GM18508 (cell line): ENCODE results near the gene UBN2.
"Not testable (repeated sequence)": the region's sequence is repeated elsewhere in the genome, so short reads cannot be mapped to it uniquely, and the experiment has no call there.

Experiments used
- ATAC-seq: cut with Tn5 transposase; IDR thresholded peaks from one replicate; pipeline ENCODE4 v1.9.1; 2021; ENCODE audit warnings: moderate number of reproducible peaks; ENCODE audit not compliant: insufficient read depth, unreplicated experiment

UBN2 gene

DNA sequence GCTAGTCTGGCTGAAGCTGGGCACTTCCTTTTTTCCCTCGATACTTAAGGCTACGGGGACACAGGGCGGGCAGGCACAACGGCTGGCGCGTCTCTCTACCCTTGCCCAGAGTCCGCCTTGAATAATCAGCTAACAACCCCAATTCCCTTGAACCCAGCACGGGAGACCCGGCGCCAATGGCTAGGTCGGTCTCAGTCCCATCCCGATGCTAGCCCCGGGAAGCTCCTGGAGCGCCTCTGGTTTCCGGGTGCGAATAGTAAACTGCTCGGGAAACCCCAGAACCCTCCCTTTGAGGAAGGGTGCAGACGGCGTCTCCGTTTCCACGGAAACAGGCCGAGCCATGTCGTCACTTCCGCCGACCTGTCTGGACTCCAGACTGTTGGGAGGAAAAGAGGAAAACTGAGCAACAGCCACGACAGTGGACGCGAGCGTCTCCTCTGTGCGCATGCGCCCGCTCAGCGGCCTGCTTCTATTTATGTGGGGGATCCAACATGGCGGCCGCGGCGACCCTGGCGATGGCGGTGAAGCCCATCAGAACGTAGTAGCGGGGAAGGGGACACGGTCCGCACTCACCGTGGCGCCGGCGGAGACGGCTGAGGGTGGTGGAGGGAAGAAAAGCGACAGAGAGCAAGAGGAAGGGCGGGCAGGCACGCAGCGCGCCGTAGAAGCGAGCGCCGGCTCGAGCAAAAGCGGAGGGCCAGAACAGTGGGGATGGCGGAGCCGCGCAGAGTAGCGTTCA is at the start of gene UBN2:
TSS of gene UBN2 (plus strand) at position 464 of the 739 bp plus-strand sequence. CDS start at position 712, 248 bp downstream.
- peak; percentile 91 for ATAC-seq

DNA sequence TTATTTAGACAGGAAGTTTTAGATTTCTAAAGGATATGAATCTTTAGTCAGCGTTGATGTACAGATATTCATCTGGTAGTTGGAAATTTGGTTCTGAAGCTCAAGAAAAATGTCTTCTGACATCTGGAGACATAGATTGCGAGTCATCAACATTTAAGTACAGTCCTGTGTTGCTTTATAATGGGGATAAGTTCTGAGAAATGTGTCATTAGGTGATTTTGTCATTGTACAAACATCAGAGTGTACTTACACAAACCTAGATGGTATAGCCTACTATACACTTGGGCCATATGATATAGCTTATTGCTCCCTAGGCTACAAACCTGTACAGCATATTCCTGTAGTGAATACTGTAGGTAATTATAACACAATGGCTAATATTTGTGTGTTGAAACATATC is 49.6 kb upstream of the UBN2 start:
- no peak for ATAC-seq

DNA sequence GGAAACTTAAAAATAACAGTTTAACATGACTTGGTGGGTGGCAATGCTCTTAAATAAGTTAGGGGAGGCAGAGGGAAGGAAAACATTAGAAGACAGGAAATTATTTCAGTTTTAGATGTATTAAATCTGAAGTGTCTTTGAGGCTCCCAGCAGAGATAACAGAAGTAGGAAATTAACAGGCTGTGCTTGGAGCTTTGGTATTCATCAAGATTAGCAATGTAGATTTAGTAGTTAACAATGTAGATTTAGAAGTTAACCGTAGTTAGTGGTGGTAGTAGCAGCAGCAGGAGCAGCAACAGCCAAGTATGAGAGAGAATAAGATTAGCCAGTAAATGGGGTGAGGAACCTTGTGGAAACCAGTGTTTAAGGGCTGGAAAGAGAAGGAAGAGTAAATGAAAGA is 48.7 kb upstream of the UBN2 start:
- no peak for ATAC-seq

DNA sequence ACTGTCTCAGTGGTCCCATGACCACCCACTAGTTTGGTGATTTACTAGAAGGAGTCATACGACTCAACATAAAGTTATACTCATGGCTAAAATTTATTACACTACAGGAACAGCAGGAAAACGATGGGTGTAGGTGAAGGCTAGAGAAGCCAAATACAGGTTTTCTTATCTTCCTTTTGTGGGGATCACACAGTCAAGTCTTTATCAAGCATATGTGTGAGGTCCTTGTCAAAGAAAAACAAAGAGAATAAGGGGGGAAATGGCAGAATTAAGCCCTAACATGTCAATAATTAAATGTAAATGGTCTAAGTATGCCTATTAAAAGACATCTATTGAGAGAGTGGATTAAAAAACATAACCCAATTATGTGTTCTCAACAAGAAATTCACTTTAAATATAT is 47.8 kb upstream of the UBN2 start:
- no peak for ATAC-seq

DNA sequence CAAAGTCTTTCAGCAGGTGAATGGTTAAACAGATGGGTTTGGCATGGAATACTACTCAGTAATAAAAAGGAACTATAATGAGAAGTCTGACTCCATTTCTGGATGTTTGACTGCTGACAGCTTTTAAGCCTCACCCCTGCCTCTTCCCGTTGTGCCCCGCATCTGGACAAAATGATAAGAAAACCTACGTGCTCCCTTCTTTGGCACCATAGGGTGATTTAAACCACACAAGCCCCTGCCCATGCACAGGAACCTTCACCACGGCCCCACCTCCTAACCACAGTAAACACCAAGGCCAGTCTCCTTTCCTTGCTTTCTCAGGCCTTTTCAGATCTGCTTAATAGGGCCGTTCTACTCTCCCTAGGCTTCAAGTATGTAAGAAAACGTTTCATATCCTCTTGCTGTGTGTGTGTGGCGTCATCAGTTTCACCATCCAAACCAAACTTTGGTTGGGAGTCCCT is 47.1 kb upstream of the UBN2 start:
- ATAC-seq, result no peak

DNA sequence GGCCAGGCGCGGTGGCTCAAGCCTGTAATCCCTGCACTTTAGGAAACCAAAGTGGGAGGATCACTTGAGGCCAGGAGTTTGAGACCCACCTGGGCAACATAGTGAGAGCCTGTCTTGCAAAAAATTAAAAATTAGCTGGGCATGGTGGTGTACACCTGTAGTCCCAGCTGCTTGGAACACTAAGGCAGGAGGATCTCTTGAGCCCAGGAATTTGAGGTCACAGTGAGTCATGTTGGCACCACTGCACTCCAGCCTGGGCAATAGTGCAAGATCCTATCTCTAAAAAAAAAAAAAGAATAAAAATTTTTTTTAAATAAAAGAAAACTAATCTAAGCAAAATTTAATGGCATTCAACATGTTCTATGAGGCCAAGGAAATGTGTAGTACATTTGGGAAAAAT is 44.9 kb upstream of the UBN2 start:
- no peak for ATAC-seq

DNA sequence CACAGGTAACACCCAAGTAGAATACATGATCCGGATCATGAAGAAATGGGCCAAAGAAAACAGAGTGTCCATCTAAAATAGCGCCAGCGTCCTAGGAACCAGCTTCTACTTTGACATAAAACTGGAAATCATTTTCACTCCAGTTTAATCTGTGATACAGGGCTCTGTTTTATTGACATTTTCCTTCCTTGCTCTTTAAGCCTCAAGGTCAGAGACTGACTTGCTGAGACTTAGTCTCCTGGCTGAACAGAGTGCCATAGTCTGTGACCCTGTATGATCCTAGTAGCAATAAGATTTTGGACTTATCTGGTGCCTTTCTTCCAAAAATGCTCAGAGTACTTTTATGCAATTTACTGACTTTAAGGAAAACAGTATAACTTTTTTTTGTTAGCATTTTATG is 41.7 kb upstream of the UBN2 start:
- no peak for ATAC-seq

DNA sequence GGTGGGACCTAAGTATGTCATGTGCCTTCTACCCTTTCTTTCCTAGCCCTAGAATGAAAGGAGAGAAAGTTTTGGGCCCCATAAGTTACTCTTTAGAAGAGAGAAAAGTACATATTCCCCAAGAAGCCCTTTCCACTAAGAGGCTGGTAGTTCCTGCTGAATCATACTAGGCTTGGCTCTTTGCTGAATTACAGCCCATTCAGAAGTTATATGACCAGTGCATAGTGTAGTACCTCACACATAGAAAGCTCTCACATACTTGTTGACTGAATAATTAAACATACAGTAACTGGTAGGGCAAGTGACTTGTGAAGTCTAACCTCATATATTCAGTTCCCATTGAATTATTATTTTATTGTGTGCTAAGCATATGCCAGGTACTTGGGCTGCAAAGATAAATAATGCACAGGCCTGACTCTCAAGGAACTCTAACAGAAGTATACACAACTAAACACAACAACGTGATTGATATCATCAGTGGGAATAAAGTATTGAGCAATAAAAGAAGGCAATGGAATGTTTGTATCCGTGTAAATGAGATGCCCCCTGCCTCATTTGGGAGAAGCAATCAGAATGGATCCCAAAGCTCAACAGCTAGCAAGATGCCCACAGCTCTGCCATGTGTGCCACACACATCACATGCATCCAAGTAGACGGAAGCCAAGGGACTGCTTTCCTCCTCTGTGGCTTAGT is 38.9 kb upstream of the UBN2 start:
- no peak for ATAC-seq

DNA sequence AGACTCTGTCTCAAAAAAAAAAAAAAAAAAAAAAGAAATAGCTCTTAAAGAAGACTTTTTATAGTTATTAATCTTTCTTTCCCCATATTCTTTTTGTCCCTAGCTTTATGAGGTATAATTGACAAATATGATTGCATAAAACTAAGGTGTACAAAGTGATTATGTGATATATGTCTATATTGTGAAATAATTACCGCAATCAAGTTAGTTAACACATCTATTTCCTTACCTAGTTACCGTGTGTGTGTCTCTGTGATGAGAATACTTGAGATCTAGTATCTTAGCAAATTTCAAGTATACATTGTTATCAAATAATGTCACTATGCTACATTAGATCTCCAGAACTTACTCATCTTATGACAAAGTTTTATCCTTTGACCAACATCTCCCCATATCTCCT is 30.7 kb upstream of the UBN2 start:
- ATAC-seq, result no peak

DNA sequence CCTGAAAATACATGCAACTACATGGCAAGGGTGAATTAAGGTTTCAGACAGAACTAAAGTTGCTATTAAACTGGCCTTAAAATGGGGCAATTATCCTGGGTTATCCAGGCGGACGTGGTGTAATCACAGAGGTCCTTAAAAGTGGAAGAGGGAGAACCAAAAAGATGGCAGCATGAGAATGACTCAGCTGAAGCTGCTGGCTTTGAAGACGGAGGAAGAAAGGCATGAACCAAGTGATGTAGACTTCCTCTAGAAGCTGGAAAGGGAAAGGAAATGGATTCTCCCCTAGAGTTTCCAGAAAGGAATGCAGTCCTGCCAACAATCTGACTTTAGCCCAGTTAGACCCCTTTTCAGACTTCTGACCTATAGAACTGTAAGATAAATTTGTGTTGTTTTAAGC is 27.0 kb upstream of the UBN2 start:
- ATAC-seq, result no peak

DNA sequence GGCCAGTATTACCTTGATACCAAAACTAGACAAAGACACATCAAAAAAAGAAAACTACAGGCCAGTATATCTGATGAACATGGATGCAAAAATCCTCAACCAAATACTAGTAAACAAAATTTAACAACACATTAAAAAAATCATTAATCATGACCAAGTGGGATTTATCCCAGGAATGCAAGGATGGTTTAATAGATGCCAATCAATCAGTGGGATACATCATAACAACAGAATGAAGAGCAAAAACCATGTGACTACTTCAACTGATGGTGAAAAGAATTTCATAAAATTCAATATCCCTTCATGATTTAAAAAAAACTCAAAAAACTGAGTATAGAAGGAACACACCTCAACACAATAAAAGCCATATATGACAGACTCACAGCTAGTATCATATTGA is 25.2 kb upstream of the UBN2 start:
- ATAC-seq, result no peak

DNA sequence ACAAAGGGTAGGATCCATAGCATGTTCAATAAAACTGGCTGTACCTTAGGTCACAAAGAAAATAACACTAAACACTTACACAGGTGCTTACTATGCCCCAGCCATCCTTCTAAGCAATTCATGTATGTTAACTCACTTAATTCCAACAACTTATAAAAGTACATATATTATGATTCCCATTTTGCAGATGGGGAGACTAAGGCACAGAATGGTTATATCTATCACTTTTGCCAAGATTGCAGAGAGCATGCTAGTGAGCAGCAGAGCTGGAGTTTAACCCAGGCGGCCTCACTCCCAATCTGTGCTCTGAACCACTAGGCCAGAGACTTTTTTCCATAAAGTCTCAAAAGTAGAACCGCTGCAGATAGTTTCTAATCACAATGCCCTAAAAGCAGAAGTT is 18.9 kb upstream of the UBN2 start:
- no peak for ATAC-seq

DNA sequence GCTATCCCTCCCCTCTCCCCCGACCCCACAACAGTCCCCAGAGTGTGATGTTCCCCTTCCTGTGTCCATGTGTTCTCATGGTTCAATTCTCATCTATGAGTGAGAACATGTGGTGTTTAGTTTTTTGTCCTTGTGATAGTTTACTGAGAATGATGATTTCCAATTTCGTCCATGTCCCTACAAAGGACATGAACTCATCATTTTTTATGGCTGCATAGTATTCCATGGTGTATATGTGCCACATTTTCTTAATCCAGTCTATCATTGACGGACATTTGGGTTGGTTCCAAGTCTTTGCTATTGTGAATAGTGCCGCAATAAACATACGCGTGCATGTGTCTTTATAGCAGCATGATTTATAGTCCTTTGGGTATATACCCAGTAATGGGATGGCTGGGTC is 17.5 kb upstream of the UBN2 start:
- not testable (repeated sequence) for ATAC-seq

DNA sequence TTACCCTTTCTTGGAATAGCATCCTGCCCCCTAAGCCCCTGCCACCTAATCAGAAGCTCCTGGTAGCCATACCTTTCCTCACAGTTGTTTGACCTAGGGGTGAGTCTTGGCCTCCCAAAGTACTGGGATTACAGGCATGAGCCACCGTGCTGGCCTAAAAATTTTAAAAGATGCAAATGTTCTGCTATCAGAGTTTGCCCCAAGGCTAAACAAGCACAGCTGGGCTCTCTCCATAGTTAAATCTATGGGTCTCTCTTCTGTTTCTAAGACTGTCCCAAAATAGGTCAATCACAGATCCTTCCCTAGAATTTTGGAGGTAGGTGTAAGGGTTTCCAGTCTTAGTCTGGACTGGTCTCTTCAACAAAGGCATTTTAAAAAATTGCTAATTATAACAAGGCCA is 12.9 kb upstream of the UBN2 start:
- no peak for ATAC-seq

DNA sequence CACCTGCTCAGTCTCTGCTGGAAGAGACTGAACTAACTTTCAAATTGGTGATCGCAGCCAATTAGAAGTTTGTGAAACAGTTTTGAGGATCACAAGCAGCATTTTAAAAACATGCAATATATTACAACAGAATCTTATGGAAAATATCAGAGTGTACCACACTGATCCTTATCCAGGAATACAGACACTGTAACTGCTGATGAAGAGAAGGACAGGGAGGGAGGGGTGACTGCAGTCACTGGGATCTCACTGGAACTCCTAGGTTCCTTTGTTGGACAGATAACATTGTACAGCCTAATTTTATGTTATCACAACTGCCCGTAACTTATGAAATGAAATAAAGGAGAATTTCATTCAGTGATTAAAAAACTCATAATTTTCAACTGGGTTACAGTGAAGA is 6.8 kb upstream of the UBN2 start:
- no peak for ATAC-seq

DNA sequence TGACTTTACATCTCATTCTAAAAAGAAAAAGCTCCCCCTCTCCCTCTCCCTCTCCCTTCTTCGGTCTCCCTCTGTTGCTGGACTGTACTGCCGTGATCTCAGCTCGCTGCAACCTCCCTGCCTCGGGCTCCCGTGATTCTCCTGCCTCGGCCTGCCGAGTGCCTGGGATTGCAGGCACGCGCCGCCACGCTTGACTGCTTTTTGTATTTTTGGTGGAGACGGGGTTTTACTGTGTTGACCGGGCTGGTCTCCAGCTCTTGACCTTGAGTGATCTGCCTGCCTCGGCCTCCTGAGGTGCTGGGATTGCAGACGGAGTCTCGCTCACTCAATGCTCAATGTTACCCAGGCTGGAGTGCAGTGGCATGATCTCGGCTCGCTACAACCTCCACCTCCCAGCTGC is 6.2 kb upstream of the UBN2 start:
- ATAC-seq, result not testable (repeated sequence)

DNA sequence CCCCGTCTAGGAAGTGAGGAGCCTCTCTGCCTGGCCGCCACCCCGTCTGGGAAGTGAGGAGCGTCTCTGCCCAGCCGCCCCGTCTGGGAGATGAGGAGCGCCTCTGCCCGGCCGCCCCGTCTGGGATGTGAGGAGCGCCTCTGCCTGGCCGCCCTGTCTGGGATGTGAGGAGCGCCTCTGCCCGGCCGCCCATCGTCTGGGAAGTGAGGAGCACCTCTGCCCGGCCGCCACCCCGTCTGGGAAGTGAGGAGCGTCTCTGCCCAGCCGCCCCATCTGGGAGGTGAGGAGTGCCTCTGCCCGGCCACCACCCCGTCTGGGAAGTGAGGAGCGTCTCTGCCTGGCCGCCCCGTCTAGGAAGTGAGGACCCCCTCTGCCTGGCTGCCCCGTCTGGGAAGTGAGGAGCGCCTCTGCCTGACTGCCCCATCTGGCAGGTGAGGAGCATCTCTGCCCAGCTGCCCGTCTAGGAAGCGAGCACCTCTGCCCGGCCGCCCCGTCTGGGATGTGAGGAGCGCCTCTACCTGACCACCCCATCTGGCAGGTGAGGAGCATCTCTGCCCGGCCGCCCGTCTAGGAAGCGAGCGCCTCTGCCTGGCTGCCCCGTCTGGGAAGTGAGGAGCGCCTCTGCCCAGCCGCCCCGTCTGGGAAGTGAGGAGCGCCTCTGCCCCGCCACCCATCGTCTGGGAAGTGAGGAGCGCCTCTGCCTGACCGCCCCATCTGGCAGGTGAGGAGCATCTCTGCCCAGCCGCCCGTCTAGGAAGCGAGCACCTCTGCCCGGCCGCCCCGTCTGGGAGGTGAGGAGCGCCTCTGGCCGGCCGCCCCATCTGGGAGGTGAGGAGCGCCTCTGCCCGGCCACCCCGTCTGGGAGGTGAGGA is 5.5 kb upstream of the UBN2 start:
- not testable (repeated sequence) for ATAC-seq

DNA sequence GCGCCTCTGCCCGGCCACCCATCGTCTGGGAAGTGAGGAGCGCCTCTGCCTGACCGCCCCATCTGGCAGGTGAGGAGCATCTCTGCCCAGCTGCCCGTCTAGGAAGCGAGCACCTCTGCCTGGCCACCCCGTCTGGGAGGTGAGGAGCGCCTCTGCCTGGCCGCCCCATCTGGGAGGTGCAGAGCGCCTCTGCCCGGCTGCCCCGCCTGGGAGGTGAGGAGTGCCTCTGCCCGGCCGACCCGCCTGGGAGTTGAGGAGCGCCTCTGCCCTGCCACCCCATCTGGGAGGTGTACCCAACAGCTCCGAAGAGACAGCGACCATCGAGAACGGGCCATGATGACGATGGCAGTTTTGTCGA is 4.9 kb upstream of the UBN2 start:
- ATAC-seq, result not testable (repeated sequence)

DNA sequence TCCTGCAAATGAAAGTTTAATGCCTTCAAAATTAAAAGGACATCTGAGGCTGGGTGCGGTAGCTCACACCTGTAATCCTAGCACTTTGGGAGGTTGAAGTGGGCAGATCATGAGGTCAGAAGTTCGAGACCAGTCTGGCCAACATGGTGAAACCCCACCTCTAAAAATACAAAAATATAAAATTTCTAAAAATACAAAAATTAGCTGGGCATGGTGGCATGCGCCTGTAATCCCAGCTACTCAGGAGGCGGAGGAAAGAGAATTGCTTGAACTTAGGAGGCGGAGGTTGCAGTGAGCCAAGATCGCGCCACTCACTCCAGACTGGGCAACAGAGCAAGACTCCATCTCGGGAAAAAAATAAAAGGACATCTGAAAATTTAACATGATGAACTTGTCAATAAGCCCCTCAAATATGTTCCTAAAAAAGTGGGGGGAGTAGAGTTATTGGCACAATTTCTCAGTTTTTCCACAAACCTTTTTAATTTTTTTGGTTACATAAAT is 4.0 kb upstream of the UBN2 start:
- ATAC-seq, result not testable (repeated sequence)

DNA sequence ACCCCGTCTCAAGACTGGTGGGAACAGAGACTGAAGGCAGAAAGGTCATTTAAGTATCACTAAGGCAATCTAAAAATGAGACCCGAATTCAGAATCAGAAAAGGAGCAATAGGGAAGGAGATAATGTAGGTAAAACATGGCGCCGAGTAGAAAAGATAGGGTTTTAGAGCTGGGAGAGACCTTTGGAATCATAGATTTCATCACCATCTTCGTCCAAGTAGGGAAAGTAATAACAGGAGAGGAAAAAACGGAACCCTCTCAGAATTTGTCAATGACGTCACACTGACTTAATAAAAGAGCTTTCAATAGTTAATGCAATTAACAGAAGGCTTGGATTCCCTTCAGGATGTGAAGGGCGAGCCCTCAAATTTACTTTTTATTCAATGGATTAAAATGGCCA is 1.0 kb upstream of the UBN2 start:
- no peak for ATAC-seq

DNA sequence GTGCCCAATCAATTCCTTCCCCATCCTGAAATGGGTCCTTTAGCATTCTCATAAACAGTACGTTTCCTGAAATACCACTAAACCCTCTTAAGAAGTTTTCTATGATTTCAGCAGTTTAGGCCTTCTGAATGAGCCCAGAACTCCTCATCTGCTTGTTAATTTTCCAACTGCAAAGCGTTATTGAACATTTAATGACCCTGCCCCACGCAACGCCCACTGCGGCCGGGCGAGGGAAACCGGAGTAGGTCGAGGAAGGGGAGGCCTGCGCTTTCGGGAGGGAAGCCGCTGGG is 608 bp upstream of the UBN2 start:
- no peak for ATAC-seq
